DOHH2 (cell line): ENCODE measurements around the gene KIF21A.

ENCODE experiments used
- H3F3A ChIP-seq: fragments of 200-600 bp; sonication (generic), shearing (Covaris generic); 2 replicates; pipeline ENCODE4 v1.6.0; 2016; ENCODE audit warnings: antibody characterized with exemption, mild to moderate bottlenecking; ENCODE audit not compliant: control insufficient read depth, insufficient read depth
- H3K27ac ChIP-seq: fragments of 200-600 bp; sonication (generic); 2 replicates; pipeline ENCODE4 v1.5.1; 2014; ENCODE audit warnings: low read depth, mild to moderate bottlenecking, low read length, moderate library complexity
- H3K27me3 ChIP-seq: fragments of 200-600 bp; sonication (generic); 2 replicates; pipeline ENCODE4 v1.6.1; 2014; ENCODE audit warnings: mild to moderate bottlenecking, low read length, mixed read lengths; ENCODE audit not compliant: control insufficient read depth
- H3K36me3 ChIP-seq: fragments of 200-600 bp; sonication (generic); 2 replicates; pipeline ENCODE4 v1.6.1; 2014; ENCODE audit warnings: mild to moderate bottlenecking, low read length, moderate library complexity, mixed read lengths; ENCODE audit not compliant: control insufficient read depth
- H3K4me1 ChIP-seq: fragments of 200-600 bp; sonication (generic); 2 replicates; pipeline ENCODE4 v1.6.1; 2014; ENCODE audit warnings: mild to moderate bottlenecking, low read length, mixed read lengths; ENCODE audit not compliant: control insufficient read depth
- H3K4me2 ChIP-seq: fragments of 200-600 bp; sonication (generic); 2 replicates; pipeline ENCODE4 v1.6.0; 2014; ENCODE audit warnings: mild to moderate bottlenecking, low read length, moderate library complexity
- H3K4me3 ChIP-seq: fragments of 200-600 bp; sonication (generic); 2 replicates; pipeline ENCODE4 v1.5.1; 2014; ENCODE audit warnings: mild to moderate bottlenecking, low read length, mixed read lengths
- H3K79me2 ChIP-seq: fragments of 200-600 bp; sonication (generic); 2 replicates; pipeline ENCODE4 v1.6.1; 2014; ENCODE audit warnings: mild to moderate bottlenecking, low read length, mixed read lengths; ENCODE audit not compliant: control insufficient read depth
- H3K9me2 ChIP-seq: fragments of 200-600 bp; sonication (generic); replicated peaks from 2 replicates; pipeline ENCODE4 v1.6.1; 2014; ENCODE audit warnings: mild to moderate bottlenecking, low read length, mixed read lengths; ENCODE audit not compliant: control insufficient read depth
- H3K9me3 ChIP-seq: fragments of 200-600 bp; sonication (generic); 2 replicates; pipeline ENCODE4 v1.6.1; 2014; ENCODE audit warnings: antibody characterized with exemption, low read length, mixed read lengths; ENCODE audit not compliant: control insufficient read depth, insufficient read depth
- H4K20me1 ChIP-seq: fragments of 200-600 bp; sonication (generic); 2 replicates; pipeline ENCODE4 v1.6.0; 2014; ENCODE audit warnings: low read depth, mild to moderate bottlenecking, antibody characterized with exemption, low read length, moderate library complexity; ENCODE audit not compliant: control insufficient read depth, insufficient read depth
- CTCF ChIP-seq: fragments of 200-600 bp; sonication (generic); IDR thresholded peaks from one replicate; pipeline ENCODE4 v1.5.1; 2014; ENCODE audit warnings: antibody characterized with exemption, mild to moderate bottlenecking, low read depth, low read length; ENCODE audit not compliant: poor library complexity, severe bottlenecking
- EZH2phosphoT487 ChIP-seq: fragments of 200-600 bp; sonication (generic); IDR thresholded peaks from 2 replicates; pipeline ENCODE4 v1.6.1; 2017; ENCODE audit warnings: borderline replicate concordance, mild to moderate bottlenecking, antibody characterized with exemption, low read length, moderate library complexity, mixed read lengths

The KIF21A gene

DNA sequence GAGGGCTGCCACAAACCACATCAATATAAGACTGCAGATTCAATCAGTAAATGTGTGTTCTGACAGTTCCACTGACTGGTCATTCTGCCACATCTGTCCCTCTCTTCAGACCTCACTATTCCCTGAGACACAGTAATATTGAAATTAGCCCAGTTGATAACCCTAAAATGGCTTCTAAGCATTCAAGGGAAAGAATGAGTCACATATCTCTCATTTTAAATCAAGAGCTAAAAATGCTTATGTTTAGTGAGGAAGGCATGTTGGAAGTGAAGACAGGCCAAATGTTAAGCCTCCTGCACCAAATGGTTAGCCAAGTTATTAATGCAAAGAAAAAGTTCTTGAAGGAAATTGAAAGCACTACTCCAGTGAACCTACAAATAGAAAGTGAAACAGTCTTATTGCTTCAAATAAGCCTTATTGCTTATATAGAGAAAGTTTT, 24.5 kb upstream of the KIF21A start:
- Histone ChIP-seq H3K4me3 (no peak overlapping the region), H3K27me3 (no peaks in the 10 kb centered on the region), H3K27ac (no peak overlapping the region), H3K4me1 (no peaks in the 10 kb centered on the region), H3K9me2 (no peaks in the 10 kb centered on the region), H3K36me3 (no peaks in the 10 kb centered on the region), H3F3A (no peaks in the 10 kb centered on the region), H4K20me1 (no peaks in the 10 kb centered on the region), H3K79me2 (no peaks in the 10 kb centered on the region), H3K4me2 (no peak overlapping the region), H3K9me3 (no peaks in the 10 kb centered on the region)
- TF ChIP-seq EZH2phosphoT487 (no peak), CTCF (no peak)

DNA sequence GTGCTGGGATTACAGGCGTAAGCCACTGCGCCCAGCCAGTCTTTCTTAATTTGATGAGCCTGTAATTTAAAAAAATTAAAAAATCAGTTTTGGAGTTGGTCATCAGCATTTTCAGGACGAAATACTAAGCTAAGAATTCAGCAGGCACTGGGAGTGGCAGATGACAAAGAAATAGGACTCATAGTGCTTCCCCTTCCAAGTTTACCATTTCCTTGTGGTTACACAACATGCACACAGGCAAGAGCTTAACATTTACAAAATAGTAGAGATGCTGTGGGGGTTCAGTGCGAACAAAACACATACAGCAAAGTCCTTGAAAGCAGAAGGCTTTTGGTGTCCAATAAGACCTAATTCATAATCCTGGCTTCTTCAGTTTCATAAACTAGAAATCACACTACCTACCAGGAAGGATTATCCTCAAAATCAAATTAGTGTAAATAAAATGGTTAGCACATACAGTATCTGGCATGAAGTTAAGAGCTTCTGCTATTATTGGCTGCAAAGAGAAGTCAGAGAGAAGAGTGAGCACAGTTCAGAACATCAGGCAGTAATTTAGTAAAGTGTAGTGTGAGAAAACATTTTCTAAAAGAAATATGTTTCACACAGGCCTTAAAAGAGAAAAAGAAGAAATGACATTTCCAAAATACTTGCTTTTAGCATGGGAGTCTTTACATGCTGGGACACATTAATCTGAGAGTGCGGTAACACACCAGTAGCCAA, 22.2 kb upstream of the KIF21A start:
- H3K9me2 ChIP-seq = no peaks in the 10 kb centered on the region
- no peak for TF ChIP-seq EZH2phosphoT487
- no peak for TF ChIP-seq CTCF
- no peaks in the 10 kb centered on the region for H3K9me3 ChIP-seq
- H3K27me3 ChIP-seq = no peaks in the 10 kb centered on the region
- H3K4me3 ChIP-seq = no peak overlapping the region
- no peaks in the 10 kb centered on the region for H3K4me1 ChIP-seq
- H3K36me3 ChIP-seq = no peaks in the 10 kb centered on the region
- H3K4me2 ChIP-seq = no peak overlapping the region
- H3F3A ChIP-seq = no peaks in the 10 kb centered on the region
- H4K20me1 ChIP-seq = no peaks in the 10 kb centered on the region
- no peak overlapping the region for H3K27ac ChIP-seq
- no peaks in the 10 kb centered on the region for H3K79me2 ChIP-seq

GRCh38 chr12:39461059-39461458, 18.1 kb upstream of the KIF21A start:
- Histone ChIP-seq H3K9me3 (no peaks in the 10 kb centered on the region), H3K4me3 (no peak overlapping the region), H3K36me3 (no peaks in the 10 kb centered on the region), H3K4me2 (no peak overlapping the region), H3K79me2 (no peaks in the 10 kb centered on the region), H4K20me1 (no peaks in the 10 kb centered on the region), H3K4me1 (no peaks in the 10 kb centered on the region), H3K27me3 (no peaks in the 10 kb centered on the region), H3K27ac (no peak overlapping the region), H3F3A (no peaks in the 10 kb centered on the region), H3K9me2 (no peaks in the 10 kb centered on the region)
- TF ChIP-seq EZH2phosphoT487 (no peak), CTCF (no peak)

GRCh38 chr12:39459027-39459434, 16.1 kb upstream of the KIF21A start:
- no peak overlapping the region for H3K4me2 ChIP-seq
- no peaks in the 10 kb centered on the region for H4K20me1 ChIP-seq
- H3K9me3 ChIP-seq = no peaks in the 10 kb centered on the region
- no peaks in the 10 kb centered on the region for H3K9me2 ChIP-seq
- H3K4me1 ChIP-seq = no peaks in the 10 kb centered on the region
- H3K27me3 ChIP-seq = no peaks in the 10 kb centered on the region
- no peaks in the 10 kb centered on the region for H3K79me2 ChIP-seq
- H3F3A ChIP-seq = no peaks in the 10 kb centered on the region
- TF ChIP-seq CTCF (no peak), EZH2phosphoT487 (no peak)
- H3K36me3 ChIP-seq = no peaks in the 10 kb centered on the region
- no peak overlapping the region for H3K27ac ChIP-seq
- H3K4me3 ChIP-seq = no peak overlapping the region
